Neural cell (in vitro differentiated cells): ENCODE data around the gene RERE. TPM values are rescaled to one million over a fixed set of nuclear protein-coding genes. Genes with fewer than 3 reads are reported as not detected.
"Not testable (repeated sequence)": the region's sequence is repeated elsewhere in the genome, so short reads cannot be mapped to it uniquely, and the experiment has no call there.

Experiments used
- H2AFZ ChIP-seq: fragments of 200-600, 300-800 bp; sonication (generic), shearing (Covaris generic); 2 replicates; pipeline ENCODE4 v1.6.0; 2014; ENCODE audit warnings: low read depth, mild to moderate bottlenecking, antibody characterized with exemption, low read length, moderate library complexity
- H3F3A ChIP-seq: fragments of 200-600 bp; shearing (Covaris generic); 2 replicates; pipeline ENCODE4 v1.6.1; 2016; ENCODE audit warnings: mild to moderate bottlenecking, moderate library complexity, mixed read lengths, antibody characterized with exemption, low read length; ENCODE audit not compliant: insufficient read depth, poor library complexity, severe bottlenecking
- H3K27ac ChIP-seq: fragments of 200-600, 300-800 bp; sonication (generic), shearing (Covaris generic); 2 replicates; pipeline ENCODE4 v1.5.1; 2014; ENCODE audit warnings: mild to moderate bottlenecking, low read length, moderate library complexity
- H3K27me3 ChIP-seq: fragments of 300-800, 200-600 bp; sonication (generic), shearing (Covaris generic); 2 replicates; pipeline ENCODE4 v1.6.0; 2014; ENCODE audit warnings: mild to moderate bottlenecking, low read depth, low read length, moderate library complexity; ENCODE audit not compliant: insufficient read depth
- H3K36me3 ChIP-seq: fragments of 300-800, 200-600 bp; sonication (generic), shearing (Covaris generic); 2 replicates; pipeline ENCODE4 v1.5.1; 2014; ENCODE audit warnings: mild to moderate bottlenecking, antibody characterized with exemption, low read length, moderate library complexity; ENCODE audit not compliant: insufficient read depth
- H3K4me2 ChIP-seq: fragments of 300-800, 200-600 bp; sonication (generic), shearing (Covaris generic); 2 replicates; pipeline ENCODE4 v1.6.0; 2014; ENCODE audit warnings: mild to moderate bottlenecking, low read length
- H3K4me3 ChIP-seq: fragments of 300-800, 200-600 bp; sonication (generic), shearing (Covaris generic); 2 replicates; pipeline ENCODE4 v1.5.1; 2014; ENCODE audit warnings: mild to moderate bottlenecking, low read length, moderate library complexity
- H3K79me2 ChIP-seq: fragments of 200-600 bp; shearing (Covaris generic); replicated peaks from 2 replicates; pipeline ENCODE4 v1.6.0; 2014; ENCODE audit warnings: mild to moderate bottlenecking, low read length, moderate library complexity; ENCODE audit not compliant: insufficient read depth
- H3K9ac ChIP-seq: fragments of 300-800, 200-600 bp; sonication (generic), shearing (Covaris generic); 2 replicates; pipeline ENCODE4 v1.6.1; 2016; ENCODE audit warnings: mild to moderate bottlenecking, low read length, mixed read lengths
- H3K9me2 ChIP-seq: fragments of 200-600 bp; shearing (Covaris generic); 2 replicates; pipeline ENCODE4 v1.6.1; 2016; ENCODE audit warnings: mild to moderate bottlenecking, low read length, mixed read lengths; ENCODE audit not compliant: insufficient read depth
- H3K9me3 ChIP-seq: fragments of 200-600, 300-800 bp; sonication (generic), shearing (Covaris generic); 2 replicates; pipeline ENCODE4 v1.6.1; 2016; ENCODE audit warnings: mild to moderate bottlenecking, mixed run types, low read length, moderate library complexity, mixed read lengths
- H4K20me1 ChIP-seq: fragments of 200-600 bp; shearing (Covaris generic); 2 replicates; pipeline ENCODE4 v1.6.1; 2016; ENCODE audit warnings: mild to moderate bottlenecking, mixed run types; ENCODE audit not compliant: insufficient read depth
- EP300 ChIP-seq: fragments of 450-650 bp; conservative IDR thresholded peaks from 2 replicates; pipeline ENCODE4 v1.6.1; 2014; ENCODE audit warnings: antibody characterized with exemption, mild to moderate bottlenecking, moderate library complexity; ENCODE audit not compliant: poor library complexity, severe bottlenecking
- EZH2 ChIP-seq: fragments of 200-600, 300-800 bp; shearing (Covaris generic), sonication (generic); IDR thresholded peaks from 2 replicates; pipeline ENCODE4 v1.6.1; 2014; ENCODE audit warnings: antibody characterized with exemption, low read length, borderline replicate concordance, mild to moderate bottlenecking; ENCODE audit not compliant: insufficient read depth, poor library complexity, severe bottlenecking
- MXI1 ChIP-seq: fragments of 450-650 bp; conservative IDR thresholded peaks from 2 replicates; pipeline ENCODE4 v1.6.1; 2014; ENCODE audit warnings: antibody characterized with exemption, mild to moderate bottlenecking; ENCODE audit not compliant: poor library complexity, severe bottlenecking
- POLR2AphosphoS5 ChIP-seq: IDR thresholded peaks from 2 replicates; pipeline ENCODE4 v1.6.1; 2012
- RAD21 ChIP-seq: fragments of 450-650 bp; conservative IDR thresholded peaks from 2 replicates; pipeline ENCODE4 v1.6.1; 2014; ENCODE audit warnings: antibody characterized with exemption, mild to moderate bottlenecking, moderate library complexity
- SMC3 ChIP-seq: fragments of 450-650 bp; conservative IDR thresholded peaks from 2 replicates; pipeline ENCODE4 v1.6.1; 2014; ENCODE audit warnings: antibody characterized with exemption, mild to moderate bottlenecking, moderate library complexity; ENCODE audit not compliant: poor library complexity
- TAF1 ChIP-seq: IDR thresholded peaks from 2 replicates; pipeline ENCODE4 v1.6.1; 2012; ENCODE audit warnings: low read depth
- polyA plus RNA-seq: library from polyadenylated mRNA; depleted of rRNA; stranded (reverse); fragments of >200 nt; gene quantifications from 2 replicates; pipeline ENCODE4 v1.2.3, GENCODE V29; 2014
- TF ChIP-seq, protein P1 (sequence below): IDR thresholded peaks from 2 replicates; pipeline ENCODE4 v1.6.1; 2012; ENCODE audit warnings: borderline replicate concordance
- TF ChIP-seq, protein P2 (sequence below): fragments of 450-650 bp; IDR thresholded peaks from 2 replicates; pipeline ENCODE4 v1.5.1; 2014; ENCODE audit warnings: antibody characterized with exemption, mild to moderate bottlenecking, moderate library complexity; ENCODE audit not compliant: poor library complexity, severe bottlenecking

RERE gene
- polyA plus RNA-seq, 1 donor from 2014 or later: 21.0 TPM

DNA sequence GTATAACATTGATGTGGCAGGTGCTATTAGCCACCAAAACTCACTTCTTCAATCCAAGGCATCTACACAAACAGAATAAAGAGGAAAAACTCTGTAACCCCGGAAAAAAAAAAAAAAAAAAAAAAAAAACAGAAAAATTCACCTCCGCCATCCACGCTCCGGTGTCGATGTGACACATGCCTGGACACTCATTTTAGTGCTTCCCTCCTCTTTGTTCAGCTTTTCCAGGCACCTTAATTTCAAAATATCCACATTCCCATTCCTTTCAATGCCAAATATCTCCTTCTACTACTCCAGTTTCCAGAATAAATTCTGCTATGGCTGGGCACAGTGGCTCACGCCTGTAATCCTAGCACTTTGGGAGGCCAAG is 5.8 kb upstream of the RERE start:
- Histone ChIP-seq H3K36me3 (no peaks in the 10 kb centered on the region), H4K20me1 (no peaks in the 10 kb centered on the region), H3K4me2 (no peak overlapping the region), H3K9me2 (no peaks in the 10 kb centered on the region), H3K4me3 (no peak overlapping the region), H3K9me3 (no peaks in the 10 kb centered on the region), H3K27me3 (no peaks in the 10 kb centered on the region), H3F3A (no peaks in the 10 kb centered on the region), H3K79me2 (no peaks in the 10 kb centered on the region), H3K27ac (no peak overlapping the region), H2AFZ (no peak overlapping the region), H3K9ac (no peak overlapping the region)
- no peak for TF ChIP-seq RAD21
- no peak for TF ChIP-seq MXI1
- TF ChIP-seq, protein P1, sequence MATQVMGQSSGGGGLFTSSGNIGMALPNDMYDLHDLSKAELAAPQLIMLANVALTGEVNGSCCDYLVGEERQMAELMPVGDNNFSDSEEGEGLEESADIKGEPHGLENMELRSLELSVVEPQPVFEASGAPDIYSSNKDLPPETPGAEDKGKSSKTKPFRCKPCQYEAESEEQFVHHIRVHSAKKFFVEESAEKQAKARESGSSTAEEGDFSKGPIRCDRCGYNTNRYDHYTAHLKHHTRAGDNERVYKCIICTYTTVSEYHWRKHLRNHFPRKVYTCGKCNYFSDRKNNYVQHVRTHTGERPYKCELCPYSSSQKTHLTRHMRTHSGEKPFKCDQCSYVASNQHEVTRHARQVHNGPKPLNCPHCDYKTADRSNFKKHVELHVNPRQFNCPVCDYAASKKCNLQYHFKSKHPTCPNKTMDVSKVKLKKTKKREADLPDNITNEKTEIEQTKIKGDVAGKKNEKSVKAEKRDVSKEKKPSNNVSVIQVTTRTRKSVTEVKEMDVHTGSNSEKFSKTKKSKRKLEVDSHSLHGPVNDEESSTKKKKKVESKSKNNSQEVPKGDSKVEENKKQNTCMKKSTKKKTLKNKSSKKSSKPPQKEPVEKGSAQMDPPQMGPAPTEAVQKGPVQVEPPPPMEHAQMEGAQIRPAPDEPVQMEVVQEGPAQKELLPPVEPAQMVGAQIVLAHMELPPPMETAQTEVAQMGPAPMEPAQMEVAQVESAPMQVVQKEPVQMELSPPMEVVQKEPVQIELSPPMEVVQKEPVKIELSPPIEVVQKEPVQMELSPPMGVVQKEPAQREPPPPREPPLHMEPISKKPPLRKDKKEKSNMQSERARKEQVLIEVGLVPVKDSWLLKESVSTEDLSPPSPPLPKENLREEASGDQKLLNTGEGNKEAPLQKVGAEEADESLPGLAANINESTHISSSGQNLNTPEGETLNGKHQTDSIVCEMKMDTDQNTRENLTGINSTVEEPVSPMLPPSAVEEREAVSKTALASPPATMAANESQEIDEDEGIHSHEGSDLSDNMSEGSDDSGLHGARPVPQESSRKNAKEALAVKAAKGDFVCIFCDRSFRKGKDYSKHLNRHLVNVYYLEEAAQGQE: no peak
- TF ChIP-seq, protein P2, sequence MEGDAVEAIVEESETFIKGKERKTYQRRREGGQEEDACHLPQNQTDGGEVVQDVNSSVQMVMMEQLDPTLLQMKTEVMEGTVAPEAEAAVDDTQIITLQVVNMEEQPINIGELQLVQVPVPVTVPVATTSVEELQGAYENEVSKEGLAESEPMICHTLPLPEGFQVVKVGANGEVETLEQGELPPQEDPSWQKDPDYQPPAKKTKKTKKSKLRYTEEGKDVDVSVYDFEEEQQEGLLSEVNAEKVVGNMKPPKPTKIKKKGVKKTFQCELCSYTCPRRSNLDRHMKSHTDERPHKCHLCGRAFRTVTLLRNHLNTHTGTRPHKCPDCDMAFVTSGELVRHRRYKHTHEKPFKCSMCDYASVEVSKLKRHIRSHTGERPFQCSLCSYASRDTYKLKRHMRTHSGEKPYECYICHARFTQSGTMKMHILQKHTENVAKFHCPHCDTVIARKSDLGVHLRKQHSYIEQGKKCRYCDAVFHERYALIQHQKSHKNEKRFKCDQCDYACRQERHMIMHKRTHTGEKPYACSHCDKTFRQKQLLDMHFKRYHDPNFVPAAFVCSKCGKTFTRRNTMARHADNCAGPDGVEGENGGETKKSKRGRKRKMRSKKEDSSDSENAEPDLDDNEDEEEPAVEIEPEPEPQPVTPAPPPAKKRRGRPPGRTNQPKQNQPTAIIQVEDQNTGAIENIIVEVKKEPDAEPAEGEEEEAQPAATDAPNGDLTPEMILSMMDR: no peak
- TF ChIP-seq EP300: no peak

DNA sequence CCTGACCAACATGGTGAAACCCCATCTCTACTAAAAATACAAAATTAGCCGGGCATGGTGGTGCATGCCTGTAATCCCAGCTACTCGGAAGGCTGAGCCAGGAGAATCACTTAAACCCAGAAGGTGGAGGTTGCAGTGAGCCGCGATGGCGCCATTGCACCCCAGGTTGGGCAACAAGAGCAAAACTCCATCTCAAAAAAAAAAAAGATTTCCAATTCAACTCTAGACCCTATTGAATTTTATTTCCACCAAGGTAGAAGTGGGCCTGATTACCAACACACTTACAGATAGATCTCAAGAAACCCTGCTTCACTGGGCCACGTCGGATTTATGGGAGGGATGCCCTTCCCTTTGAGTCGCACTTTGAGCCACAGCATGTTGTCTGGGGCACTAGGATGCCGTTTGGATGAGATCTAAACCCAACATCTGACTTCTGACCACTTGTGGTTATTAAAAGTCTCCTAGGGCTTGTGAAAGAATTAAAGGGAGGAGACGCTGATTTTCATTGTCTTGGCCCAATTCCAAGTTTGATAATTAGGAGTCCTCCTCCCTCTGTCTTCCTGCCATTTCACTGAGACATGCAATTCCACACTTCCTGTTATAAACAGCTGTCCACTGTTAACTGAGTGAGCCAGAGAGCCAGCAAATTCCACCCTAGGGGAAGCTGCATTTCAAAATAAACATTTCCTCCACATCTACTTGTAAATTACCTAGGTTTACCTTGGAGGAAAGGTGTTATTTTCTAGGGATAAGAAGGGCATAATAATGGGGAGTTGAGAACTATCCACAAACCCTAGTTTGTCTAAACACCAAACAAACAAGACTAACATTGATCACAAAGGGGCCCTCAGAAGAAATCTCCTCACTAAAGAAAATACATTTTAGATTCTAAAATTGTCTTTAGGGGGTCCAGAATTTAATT is 5.2 kb upstream of the RERE start:
- H3K79me2 ChIP-seq: no peaks in the 10 kb centered on the region
- H4K20me1 ChIP-seq: no peaks in the 10 kb centered on the region
- no peak overlapping the region for H3K27ac ChIP-seq
- no peak overlapping the region for H2AFZ ChIP-seq
- H3K36me3 ChIP-seq: no peaks in the 10 kb centered on the region
- H3K9me2 ChIP-seq: no peaks in the 10 kb centered on the region
- no peaks in the 10 kb centered on the region for H3F3A ChIP-seq
- no peaks in the 10 kb centered on the region for H3K27me3 ChIP-seq
- H3K9me3 ChIP-seq: no peaks in the 10 kb centered on the region
- no peak overlapping the region for H3K4me3 ChIP-seq
- no peak overlapping the region for H3K4me2 ChIP-seq
- no peak for TF ChIP-seq TAF1
- TF ChIP-seq EZH2: no peak
- H3K9ac ChIP-seq: no peak overlapping the region

DNA sequence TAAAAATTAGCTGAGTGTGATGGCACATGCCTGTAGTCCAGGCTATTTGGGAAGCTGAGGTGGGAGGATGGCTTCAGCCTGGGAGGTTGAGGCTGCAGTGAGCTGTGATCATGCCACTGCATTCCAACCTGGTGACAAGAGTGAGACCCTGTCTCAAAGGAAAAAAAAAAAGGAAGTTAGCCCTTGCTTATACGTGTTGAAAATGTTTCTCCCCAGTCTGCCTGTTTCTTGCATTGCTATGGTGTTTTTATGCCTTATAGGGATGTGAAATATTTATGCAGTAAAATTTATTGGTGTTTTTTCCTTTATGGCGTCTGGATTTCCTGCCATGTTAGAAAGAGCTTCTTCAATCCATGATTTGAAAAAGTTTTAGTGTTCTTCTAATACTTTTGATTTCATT is 3.6 kb upstream of the RERE start:
- H3K27me3 ChIP-seq: no peaks in the 10 kb centered on the region
- no peak overlapping the region for H2AFZ ChIP-seq
- H3K9ac ChIP-seq: no peak overlapping the region
- no peaks in the 10 kb centered on the region for H3F3A ChIP-seq
- H3K4me3 ChIP-seq: no peak overlapping the region
- H3K9me3 ChIP-seq: no peaks in the 10 kb centered on the region
- no peak overlapping the region for H3K4me2 ChIP-seq
- no peak for TF ChIP-seq POLR2AphosphoS5
- no peak for TF ChIP-seq SMC3
- H3K36me3 ChIP-seq: no peaks in the 10 kb centered on the region
- H3K27ac ChIP-seq: no peak overlapping the region
- H3K79me2 ChIP-seq: peaks cover 13% of the 10 kb centered on the region
- no peaks in the 10 kb centered on the region for H3K9me2 ChIP-seq
- no peaks in the 10 kb centered on the region for H4K20me1 ChIP-seq

DNA sequence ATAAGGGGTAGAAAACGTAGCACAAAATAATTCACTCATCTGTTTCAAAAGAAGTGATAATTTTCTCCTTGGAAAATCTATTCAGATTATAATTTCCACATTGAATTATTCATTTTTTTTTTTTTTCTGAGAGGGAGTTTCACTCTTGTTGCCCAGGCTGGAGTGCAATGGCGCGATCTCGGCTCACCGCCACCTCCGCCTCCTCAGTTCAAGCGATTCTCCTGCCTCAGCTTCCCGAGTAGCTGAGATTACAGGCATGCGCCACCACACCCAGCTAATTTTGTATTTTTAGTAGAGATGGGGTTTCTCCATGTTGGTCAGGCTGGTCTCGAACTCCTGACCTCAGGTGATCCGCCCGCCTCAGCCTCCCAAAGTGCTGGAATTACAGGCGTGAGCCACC is 1.3 kb upstream of the RERE start:
- Histone ChIP-seq H3K9ac (peak overlapping the region; percentile 82), H3K27ac (peak overlapping the region; percentile 97), H3K79me2 (peaks cover 36% of the 10 kb centered on the region), H3K4me2 (peak overlapping the region; percentile 94), H3K4me3 (peak overlapping the region; percentile 70)
- not testable (repeated sequence) for H2AFZ ChIP-seq, H3K36me3 ChIP-seq, H3K9me3 ChIP-seq, H4K20me1 ChIP-seq, H3F3A ChIP-seq, H3K9me2 ChIP-seq, H3K27me3 ChIP-seq
